ENCODE data around the gene SLC2A13.

The SLC2A13 gene

DNA sequence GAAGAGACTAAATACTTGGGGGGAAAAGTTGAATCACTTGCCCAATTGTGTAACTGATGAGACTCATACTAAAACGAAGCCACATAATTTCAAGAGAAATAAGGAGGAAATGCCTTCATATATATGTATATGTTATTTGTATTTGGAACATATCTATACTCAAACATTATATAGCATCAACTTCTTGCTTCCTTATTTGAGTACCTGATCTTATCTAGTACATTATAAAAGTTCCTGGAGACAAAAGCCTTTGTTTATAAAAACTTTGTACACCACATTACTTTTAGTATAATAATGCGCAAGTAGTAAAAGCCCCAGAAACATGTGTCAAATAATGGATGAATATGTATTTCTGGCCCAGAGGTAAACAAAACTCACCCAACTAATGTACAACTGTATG, 92.0 kb downstream of the SLC2A13 start:
- Histone ChIP-seq H4K20me1 (ENCODE audit: low read depth, low read length) (no peaks in the 10 kb centered on the region), H3K27ac (ENCODE audit: low read depth, low read length) (no peak overlapping the region), H3F3A (ENCODE audit: insufficient read depth) (no peaks in the 10 kb centered on the region), H3K27me3 (ENCODE audit: low read length) (no peaks in the 10 kb centered on the region), H3K4me3 (ENCODE audit: insufficient read depth, low read length, poor library complexity, severe bottlenecking) (no peak overlapping the region), H3K9me3 (ENCODE audit: insufficient read depth, low read length) (no peaks in the 10 kb centered on the region), H3K9me2 (replicated peaks; ENCODE audit: insufficient read depth, low read length) (no peaks in the 10 kb centered on the region), H3K4me2 (ENCODE audit: low read depth, low read length, poor library complexity, severe bottlenecking) (no peak overlapping the region), H3K36me3 (ENCODE audit: low read length) (no peaks in the 10 kb centered on the region), H3K79me2 (ENCODE audit: insufficient read depth, low read length) (no peaks in the 10 kb centered on the region), H2AFZ (ENCODE audit: low read depth, low read length, severe bottlenecking) (no peak overlapping the region), H3K9ac (ENCODE audit: low read length) (no peak overlapping the region)
- TF ChIP-seq, protein P1, sequence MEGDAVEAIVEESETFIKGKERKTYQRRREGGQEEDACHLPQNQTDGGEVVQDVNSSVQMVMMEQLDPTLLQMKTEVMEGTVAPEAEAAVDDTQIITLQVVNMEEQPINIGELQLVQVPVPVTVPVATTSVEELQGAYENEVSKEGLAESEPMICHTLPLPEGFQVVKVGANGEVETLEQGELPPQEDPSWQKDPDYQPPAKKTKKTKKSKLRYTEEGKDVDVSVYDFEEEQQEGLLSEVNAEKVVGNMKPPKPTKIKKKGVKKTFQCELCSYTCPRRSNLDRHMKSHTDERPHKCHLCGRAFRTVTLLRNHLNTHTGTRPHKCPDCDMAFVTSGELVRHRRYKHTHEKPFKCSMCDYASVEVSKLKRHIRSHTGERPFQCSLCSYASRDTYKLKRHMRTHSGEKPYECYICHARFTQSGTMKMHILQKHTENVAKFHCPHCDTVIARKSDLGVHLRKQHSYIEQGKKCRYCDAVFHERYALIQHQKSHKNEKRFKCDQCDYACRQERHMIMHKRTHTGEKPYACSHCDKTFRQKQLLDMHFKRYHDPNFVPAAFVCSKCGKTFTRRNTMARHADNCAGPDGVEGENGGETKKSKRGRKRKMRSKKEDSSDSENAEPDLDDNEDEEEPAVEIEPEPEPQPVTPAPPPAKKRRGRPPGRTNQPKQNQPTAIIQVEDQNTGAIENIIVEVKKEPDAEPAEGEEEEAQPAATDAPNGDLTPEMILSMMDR (IDR thresholded peaks at IDR 0.05; ENCODE audit: insufficient read depth, low read length, poor library complexity, severe bottlenecking), result no peak
- TF ChIP-seq EZH2phosphoT487 (conservative IDR thresholded peaks at IDR 0.05; ENCODE audit: low read length), result no peak

DNA sequence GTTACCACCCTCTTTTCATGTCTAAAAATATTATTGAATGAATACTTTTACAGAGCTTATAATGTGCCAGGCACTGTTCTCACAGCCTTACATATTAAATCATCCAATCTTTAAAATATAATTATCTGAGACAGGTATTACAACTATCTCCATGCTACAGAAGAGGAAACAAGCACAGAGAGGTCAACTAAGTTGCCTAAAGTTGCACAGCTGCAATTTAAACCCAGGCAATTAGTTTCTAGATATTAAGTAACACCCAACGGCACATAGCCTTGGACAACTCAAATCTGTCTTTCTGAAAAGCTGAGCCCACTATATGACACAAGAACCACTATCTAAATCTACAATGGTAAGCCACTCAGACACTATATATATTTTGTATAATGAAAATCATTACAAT, 92.6 kb downstream of the SLC2A13 start:
- Histone ChIP-seq H3K27me3 (ENCODE audit: low read length) (no peaks in the 10 kb centered on the region), H3K9me2 (replicated peaks; ENCODE audit: insufficient read depth, low read length) (no peaks in the 10 kb centered on the region), H2AFZ (ENCODE audit: low read depth, low read length, severe bottlenecking) (no peak overlapping the region), H3F3A (ENCODE audit: insufficient read depth) (no peaks in the 10 kb centered on the region), H3K4me2 (ENCODE audit: low read depth, low read length, poor library complexity, severe bottlenecking) (no peak overlapping the region), H3K36me3 (ENCODE audit: low read length) (no peaks in the 10 kb centered on the region), H3K9me3 (ENCODE audit: insufficient read depth, low read length) (no peaks in the 10 kb centered on the region), H3K79me2 (ENCODE audit: insufficient read depth, low read length) (no peaks in the 10 kb centered on the region), H3K4me3 (ENCODE audit: insufficient read depth, low read length, poor library complexity, severe bottlenecking) (no peak overlapping the region), H3K9ac (ENCODE audit: low read length) (no peak overlapping the region), H3K27ac (ENCODE audit: low read depth, low read length) (no peak overlapping the region), H4K20me1 (ENCODE audit: low read depth, low read length) (no peaks in the 10 kb centered on the region)
- TF ChIP-seq EZH2phosphoT487 (conservative IDR thresholded peaks at IDR 0.05; ENCODE audit: low read length), result no peak
- TF ChIP-seq, protein P1 (IDR thresholded peaks at IDR 0.05; ENCODE audit: insufficient read depth, low read length, poor library complexity, severe bottlenecking), result no peak

DNA sequence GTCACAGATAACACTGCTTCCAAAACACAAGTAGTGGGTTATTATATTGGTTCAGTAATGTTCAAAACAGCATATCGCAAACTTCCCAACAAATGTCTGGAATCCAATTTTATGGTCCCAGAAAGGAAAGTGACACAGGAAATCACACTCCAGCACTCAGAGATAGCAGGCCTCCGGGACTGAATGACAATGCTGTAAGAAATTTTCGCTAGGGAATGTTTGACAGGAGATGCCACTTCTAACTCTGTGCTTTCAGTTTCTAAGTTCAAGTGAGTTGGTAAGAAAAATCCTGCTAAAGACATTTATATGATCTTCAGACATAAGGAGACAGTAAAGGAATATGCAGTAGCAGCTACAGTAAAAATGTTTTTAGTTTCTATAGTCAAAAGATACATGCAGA, 93.2 kb downstream of the SLC2A13 start:
- Histone ChIP-seq H3K36me3 (ENCODE audit: low read length) (no peaks in the 10 kb centered on the region), H3K4me3 (ENCODE audit: insufficient read depth, low read length, poor library complexity, severe bottlenecking) (no peak overlapping the region), H3K9me2 (replicated peaks; ENCODE audit: insufficient read depth, low read length) (no peaks in the 10 kb centered on the region), H2AFZ (ENCODE audit: low read depth, low read length, severe bottlenecking) (no peak overlapping the region), H3K4me2 (ENCODE audit: low read depth, low read length, poor library complexity, severe bottlenecking) (no peak overlapping the region), H3K27ac (ENCODE audit: low read depth, low read length) (no peak overlapping the region), H3F3A (ENCODE audit: insufficient read depth) (no peaks in the 10 kb centered on the region), H3K9me3 (ENCODE audit: insufficient read depth, low read length) (no peaks in the 10 kb centered on the region), H3K27me3 (ENCODE audit: low read length) (no peaks in the 10 kb centered on the region), H3K9ac (ENCODE audit: low read length) (no peak overlapping the region), H3K79me2 (ENCODE audit: insufficient read depth, low read length) (no peaks in the 10 kb centered on the region), H4K20me1 (ENCODE audit: low read depth, low read length) (no peaks in the 10 kb centered on the region)
- TF ChIP-seq, protein P1 (IDR thresholded peaks at IDR 0.05; ENCODE audit: insufficient read depth, low read length, poor library complexity, severe bottlenecking), result no peak
- TF ChIP-seq EZH2phosphoT487 (conservative IDR thresholded peaks at IDR 0.05; ENCODE audit: low read length), result no peak

DNA sequence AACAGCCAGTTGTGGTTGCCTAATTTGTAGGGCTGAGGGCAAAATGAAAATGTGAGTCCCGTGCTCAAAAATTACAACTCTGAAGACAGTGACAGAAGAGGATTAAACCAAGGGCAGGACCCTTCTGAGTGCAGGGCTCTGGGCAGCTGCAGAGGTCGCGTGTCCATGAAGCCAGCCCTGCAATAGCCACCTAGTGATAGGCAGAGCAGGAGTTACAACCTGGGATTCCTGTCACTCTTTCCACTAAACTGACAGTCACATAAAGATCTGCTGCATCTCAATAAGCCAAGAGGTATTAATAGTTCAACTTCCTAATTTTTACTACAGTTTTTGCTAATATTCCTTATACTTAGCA, 94.1 kb downstream of the SLC2A13 start:
- Histone ChIP-seq H3K36me3 (ENCODE audit: low read length) (no peaks in the 10 kb centered on the region), H3F3A (ENCODE audit: insufficient read depth) (no peaks in the 10 kb centered on the region), H3K9me2 (replicated peaks; ENCODE audit: insufficient read depth, low read length) (no peaks in the 10 kb centered on the region), H3K79me2 (ENCODE audit: insufficient read depth, low read length) (no peaks in the 10 kb centered on the region), H3K27me3 (ENCODE audit: low read length) (no peaks in the 10 kb centered on the region), H3K4me2 (ENCODE audit: low read depth, low read length, poor library complexity, severe bottlenecking) (peak overlapping the region; percentile 28), H3K9ac (ENCODE audit: low read length) (no peak overlapping the region), H3K9me3 (ENCODE audit: insufficient read depth, low read length) (no peaks in the 10 kb centered on the region), H4K20me1 (ENCODE audit: low read depth, low read length) (no peaks in the 10 kb centered on the region), H3K4me3 (ENCODE audit: insufficient read depth, low read length, poor library complexity, severe bottlenecking) (no peak overlapping the region), H3K27ac (ENCODE audit: low read depth, low read length) (no peak overlapping the region), H2AFZ (ENCODE audit: low read depth, low read length, severe bottlenecking) (peak overlapping the region; percentile 2)
- TF ChIP-seq, protein P1 (IDR thresholded peaks at IDR 0.05; ENCODE audit: insufficient read depth, low read length, poor library complexity, severe bottlenecking), result no peak
- no peak for TF ChIP-seq EZH2phosphoT487 (conservative IDR thresholded peaks at IDR 0.05; ENCODE audit: low read length)
